Measurements from ENCODE around the gene PI4KA. TPM values are rescaled to one million over a fixed set of nuclear protein-coding genes. Genes with fewer than 3 reads are reported as not detected.
"Not testable (repeated sequence)": the region's sequence is repeated elsewhere in the genome, so short reads cannot be mapped to it uniquely, and the experiment has no call there.

The PI4KA gene
- total and polyA plus RNA-seq, 5 donors from 2014 or later, result 38.9 to 182 (median 44.5) TPM

DNA sequence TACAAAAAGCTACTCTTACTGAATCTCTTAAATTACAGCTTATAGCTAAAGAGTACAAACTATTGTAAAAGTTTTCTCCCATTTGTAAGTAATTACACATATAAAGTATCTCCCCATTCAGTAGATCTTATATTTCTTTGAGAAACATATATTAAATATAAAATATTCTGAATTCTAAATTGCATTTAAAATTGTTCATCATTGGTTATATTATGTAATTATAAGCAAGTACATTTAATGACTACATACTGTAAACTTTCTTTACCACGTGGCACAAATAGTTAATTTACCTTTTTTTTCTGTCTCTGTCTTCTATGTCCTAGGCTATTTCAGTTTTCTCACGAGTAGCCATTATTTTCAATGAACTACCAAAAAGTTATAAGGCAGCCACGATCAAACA is 185.9 kb downstream of the PI4KA start:
- Mint-ChIP-seq H3K4me1 (peaks cover 0 to 2% (median 0%) of the 10 kb centered on the region in 4 donors), H3K4me3 (no peak overlapping the region)

DNA sequence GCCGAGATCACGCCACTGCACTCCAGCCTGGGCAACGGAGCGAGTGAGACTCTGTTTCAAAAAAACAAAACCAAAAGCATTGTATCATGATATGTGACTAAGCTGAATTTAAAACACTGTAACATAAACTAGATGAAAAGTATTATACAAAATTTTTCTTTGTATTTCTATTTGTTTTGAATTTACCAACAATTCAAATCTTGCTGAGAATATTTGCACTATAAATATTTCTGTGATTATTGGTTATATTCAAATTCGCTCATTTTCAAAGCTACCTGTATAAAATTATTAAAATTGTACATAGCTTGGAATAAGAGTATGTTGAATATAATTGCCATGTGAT is 186.6 kb downstream of the PI4KA start:
- no peak for DNase-seq
- no peak for ATAC-seq (ENCODE audit: low read depth in 2 of 2)
- H3K4me3 ChIP-seq (ENCODE audit: low read depth, low read length), result no peak overlapping the region
- peaks cover 35% of the 10 kb centered on the region for H3K27me3 ChIP-seq (ENCODE audit: control insufficient read depth, insufficient read depth, low read length)
- Mint-ChIP-seq H3K36me3 (no peaks in the 10 kb centered on the region), H3K27me3 (peaks cover 50% of the 10 kb centered on the region), H3K4me3 (no peak overlapping the region), H3K9me3 (peaks cover 0 to 3% (median 0%) of the 10 kb centered on the region in 7 donors), H3K27ac (no peak overlapping the region), H3K4me1 (peaks cover 0 to 2% (median 0%) of the 10 kb centered on the region in 4 donors)
- H3K36me3 ChIP-seq (ENCODE audit: control insufficient read depth, insufficient read depth, low read length), result no peaks in the 10 kb centered on the region
- H3K4me1 ChIP-seq (ENCODE audit: control insufficient read depth, insufficient read depth, low read length, poor library complexity, severe bottlenecking), result peaks cover 4% of the 10 kb centered on the region
- no peaks in the 10 kb centered on the region for H3K9me3 ChIP-seq (ENCODE audit: control insufficient read depth in 2 of 2, low read length in 2 of 2)
- H3K27ac ChIP-seq (ENCODE audit: insufficient read depth, low read length, poor library complexity, severe bottlenecking), result no peak overlapping the region

More for the DNA sequence above, 185.9 kb downstream of the PI4KA start:
- Mint-ChIP-seq H3K27me3 (peaks cover 56% of the 10 kb centered on the region), H3K27ac (no peak overlapping the region), H3K36me3 (no peaks in the 10 kb centered on the region), H3K9me3 (peaks cover 0 to 3% (median 0%) of the 10 kb centered on the region in 7 donors)
- Histone ChIP-seq H3K9me3 (ENCODE audit: control insufficient read depth in 2 of 2, low read length in 2 of 2) (no peaks in the 10 kb centered on the region), H3K4me1 (ENCODE audit: control insufficient read depth, insufficient read depth, low read length, poor library complexity, severe bottlenecking) (peaks cover 4% of the 10 kb centered on the region), H3K4me3 (ENCODE audit: low read depth, low read length) (no peak overlapping the region), H3K27me3 (ENCODE audit: control insufficient read depth, insufficient read depth, low read length) (peaks cover 35% of the 10 kb centered on the region), H3K36me3 (ENCODE audit: control insufficient read depth, insufficient read depth, low read length) (no peaks in the 10 kb centered on the region), H3K27ac (ENCODE audit: insufficient read depth, low read length, poor library complexity, severe bottlenecking) (no peak overlapping the region)
- ATAC-seq (ENCODE audit: low read depth in 2 of 2), result no peak
- no peak for DNase-seq

GRCh38 chr22:20671409-20672081 is 187.1 kb downstream of the PI4KA start:
- Histone ChIP-seq H3K9me3 (ENCODE audit: control insufficient read depth in 2 of 2, low read length in 2 of 2) (no peaks in the 10 kb centered on the region), H3K4me1 (ENCODE audit: control insufficient read depth, insufficient read depth, low read length, poor library complexity, severe bottlenecking) (peaks cover 4% of the 10 kb centered on the region), H3K36me3 (ENCODE audit: control insufficient read depth, insufficient read depth, low read length) (no peaks in the 10 kb centered on the region), H3K27ac (ENCODE audit: insufficient read depth, low read length, poor library complexity, severe bottlenecking) (no peak overlapping the region), H3K27me3 (ENCODE audit: control insufficient read depth, insufficient read depth, low read length) (peaks cover 32% of the 10 kb centered on the region), H3K4me3 (ENCODE audit: low read depth, low read length) (no peak overlapping the region)
- Mint-ChIP-seq H3K4me1 (peaks cover 0 to 2% (median 0%) of the 10 kb centered on the region in 4 donors), H3K27me3 (peaks cover 50% of the 10 kb centered on the region), H3K27ac (no peak overlapping the region), H3K9me3 (peaks cover 0 to 3% (median 0%) of the 10 kb centered on the region in 7 donors), H3K36me3 (no peaks in the 10 kb centered on the region), H3K4me3 (no peak overlapping the region)
- DNase-seq (no peak), ATAC-seq (ENCODE audit: low read depth in 2 of 2) (no peak)

DNA sequence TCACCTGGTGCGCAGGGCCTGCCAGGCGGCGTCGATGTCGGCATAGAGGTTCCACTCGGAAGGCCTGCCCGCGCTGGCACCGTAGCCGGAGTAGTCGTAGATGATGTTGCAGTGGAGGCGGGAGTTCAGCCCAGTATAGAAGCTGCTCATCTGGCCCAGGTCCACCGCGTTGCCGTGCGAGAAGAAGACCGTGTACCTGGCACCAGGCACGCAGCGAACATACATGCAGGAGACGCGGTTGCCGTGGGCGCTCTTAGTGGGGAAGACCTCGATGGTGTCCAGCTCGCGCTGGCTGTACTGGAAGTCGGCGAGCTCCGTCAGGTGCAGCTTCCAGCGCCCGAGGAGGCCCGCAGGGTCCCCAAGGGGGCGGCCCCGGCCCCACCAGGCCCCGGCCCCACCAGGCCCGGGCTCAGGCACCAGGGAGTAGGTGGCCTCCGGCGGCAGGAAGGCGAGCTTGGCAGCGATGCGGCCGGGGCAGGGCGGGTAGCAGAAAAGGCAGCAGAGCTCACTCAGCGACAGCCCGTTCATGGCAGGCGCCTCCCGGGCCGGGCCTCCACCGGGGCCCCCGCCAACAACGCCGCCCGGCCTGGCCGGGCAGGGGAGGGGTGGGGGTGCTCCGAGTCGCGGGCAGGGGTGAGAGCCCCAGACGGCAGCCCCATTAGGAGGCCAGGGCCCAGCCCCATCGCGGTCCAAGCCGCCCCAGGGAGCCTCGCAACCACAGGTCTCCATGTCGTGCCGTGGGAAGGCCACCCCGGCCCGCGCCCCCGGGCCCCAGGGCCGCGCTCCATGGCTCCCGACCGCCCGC is 188.0 kb downstream of the PI4KA start:
- not testable (repeated sequence) for H3K4me3 ChIP-seq (ENCODE audit: low read depth, low read length); ATAC-seq (ENCODE audit: low read depth in 2 of 2); H3K9me3 Mint-ChIP-seq; H3K4me1 Mint-ChIP-seq; H3K36me3 ChIP-seq (ENCODE audit: control insufficient read depth, insufficient read depth, low read length); H3K4me1 ChIP-seq (ENCODE audit: control insufficient read depth, insufficient read depth, low read length, poor library complexity, severe bottlenecking); H3K9me3 ChIP-seq (ENCODE audit: control insufficient read depth in 2 of 2, low read length in 2 of 2); H3K36me3 Mint-ChIP-seq; H3K27ac Mint-ChIP-seq; H3K27ac ChIP-seq (ENCODE audit: insufficient read depth, low read length, poor library complexity, severe bottlenecking); DNase-seq
- H3K4me3 Mint-ChIP-seq, result peak overlapping the region in 1 of 4 donors; percentile 35
- peaks cover 45% of the 10 kb centered on the region for H3K27me3 Mint-ChIP-seq
- peaks cover 28% of the 10 kb centered on the region for H3K27me3 ChIP-seq (ENCODE audit: control insufficient read depth, insufficient read depth, low read length)

- not testable (repeated sequence) for H3K4me3 ChIP-seq (ENCODE audit: low read depth, low read length); ATAC-seq (ENCODE audit: low read depth in 2 of 2); H3K36me3 ChIP-seq (ENCODE audit: control insufficient read depth, insufficient read depth, low read length); H3K36me3 Mint-ChIP-seq; H3K4me1 Mint-ChIP-seq; H3K4me3 Mint-ChIP-seq; H3K9me3 ChIP-seq (ENCODE audit: control insufficient read depth in 2 of 2, low read length in 2 of 2); DNase-seq; H3K9me3 Mint-ChIP-seq; H3K4me1 ChIP-seq (ENCODE audit: control insufficient read depth, insufficient read depth, low read length, poor library complexity, severe bottlenecking); H3K27ac ChIP-seq (ENCODE audit: insufficient read depth, low read length, poor library complexity, severe bottlenecking); H3K27ac Mint-ChIP-seq
- peaks cover 21% of the 10 kb centered on the region for H3K27me3 ChIP-seq (ENCODE audit: control insufficient read depth, insufficient read depth, low read length)
- peaks cover 40% of the 10 kb centered on the region for H3K27me3 Mint-ChIP-seq
Observed at GRCh38 chr22:20669884-20670283, 188.7 kb downstream of the PI4KA start.

GRCh38 chr22:20669471-20669870 is 189.1 kb downstream of the PI4KA start:
- peaks cover 43% of the 10 kb centered on the region for H3K27me3 Mint-ChIP-seq

GRCh38 chr22:20668769-20669168 is 189.8 kb downstream of the PI4KA start:
- H3K27ac Mint-ChIP-seq; H3K9me3 ChIP-seq (ENCODE audit: control insufficient read depth in 2 of 2, low read length in 2 of 2); H3K4me1 ChIP-seq (ENCODE audit: control insufficient read depth, insufficient read depth, low read length, poor library complexity, severe bottlenecking); H3K27ac ChIP-seq (ENCODE audit: insufficient read depth, low read length, poor library complexity, severe bottlenecking); H3K4me3 Mint-ChIP-seq; H3K9me3 Mint-ChIP-seq; H3K36me3 Mint-ChIP-seq; H3K36me3 ChIP-seq (ENCODE audit: control insufficient read depth, insufficient read depth, low read length); ATAC-seq (ENCODE audit: low read depth in 2 of 2); DNase-seq; H3K4me1 Mint-ChIP-seq; H3K4me3 ChIP-seq (ENCODE audit: low read depth, low read length): not testable (repeated sequence)
- H3K27me3 Mint-ChIP-seq, result peaks cover 40% of the 10 kb centered on the region
- peaks cover 17% of the 10 kb centered on the region for H3K27me3 ChIP-seq (ENCODE audit: control insufficient read depth, insufficient read depth, low read length)

More at GRCh38 chr22:20669471-20669870, 189.1 kb downstream of the PI4KA start:
- ATAC-seq (ENCODE audit: low read depth in 2 of 2); H3K27ac ChIP-seq (ENCODE audit: insufficient read depth, low read length, poor library complexity, severe bottlenecking); H3K4me1 ChIP-seq (ENCODE audit: control insufficient read depth, insufficient read depth, low read length, poor library complexity, severe bottlenecking); H3K36me3 Mint-ChIP-seq; H3K4me3 Mint-ChIP-seq; H3K4me3 ChIP-seq (ENCODE audit: low read depth, low read length); H3K9me3 ChIP-seq (ENCODE audit: control insufficient read depth in 2 of 2, low read length in 2 of 2); H3K27ac Mint-ChIP-seq; H3K4me1 Mint-ChIP-seq; DNase-seq; H3K36me3 ChIP-seq (ENCODE audit: control insufficient read depth, insufficient read depth, low read length); H3K9me3 Mint-ChIP-seq: not testable (repeated sequence)
- H3K27me3 ChIP-seq (ENCODE audit: control insufficient read depth, insufficient read depth, low read length), result peaks cover 21% of the 10 kb centered on the region
